ENCODE data around the gene TGM2.
A peak's percentile ranks its signal among the peaks of the same experiment; 100 is the strongest.

TGM2 gene

DNA sequence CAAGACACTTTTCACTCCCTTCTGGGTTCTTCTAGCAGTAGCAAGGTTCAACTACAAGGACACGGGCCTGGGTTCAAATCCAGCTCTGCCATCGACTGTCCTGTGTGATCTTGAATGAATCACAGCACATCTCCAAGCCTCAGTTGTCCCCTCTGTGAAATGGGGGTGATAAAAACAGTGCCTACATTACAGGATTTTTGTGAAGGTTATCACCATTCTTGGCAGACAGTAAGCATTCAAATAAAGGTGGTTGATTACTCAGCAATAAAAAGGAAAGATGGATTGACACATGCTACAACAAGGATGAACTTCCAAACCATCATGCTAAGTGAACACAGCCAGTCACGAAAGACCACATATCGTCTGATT is 6.6 kb upstream of the TGM2 start:
- no peak overlapping the region for H3K27ac ChIP-seq (ENCODE audit: extremely low read depth, low read depth, low read length)
- no peaks in the 10 kb centered on the region for H3K4me1 ChIP-seq (ENCODE audit: control insufficient read depth, insufficient read depth, low read length)
- no peak overlapping the region for H3K4me3 ChIP-seq (ENCODE audit: low read depth, low read length)
- no peaks in the 10 kb centered on the region for H3K9me3 ChIP-seq (ENCODE audit: control insufficient read depth, insufficient read depth, low read depth, low read length)
- H3K36me3 ChIP-seq (ENCODE audit: control insufficient read depth in 2 of 2, insufficient read depth in 1 of 2, low read length in 2 of 2), result no peaks in the 10 kb centered on the region
- TF ChIP-seq GFI1B (tag by site-specific recombination; IDR thresholded peaks at IDR 0.05), result 0 out of 2 replicates have a peak, but pooled peaks have one; percentile 12
- TF ChIP-seq, protein P1, sequence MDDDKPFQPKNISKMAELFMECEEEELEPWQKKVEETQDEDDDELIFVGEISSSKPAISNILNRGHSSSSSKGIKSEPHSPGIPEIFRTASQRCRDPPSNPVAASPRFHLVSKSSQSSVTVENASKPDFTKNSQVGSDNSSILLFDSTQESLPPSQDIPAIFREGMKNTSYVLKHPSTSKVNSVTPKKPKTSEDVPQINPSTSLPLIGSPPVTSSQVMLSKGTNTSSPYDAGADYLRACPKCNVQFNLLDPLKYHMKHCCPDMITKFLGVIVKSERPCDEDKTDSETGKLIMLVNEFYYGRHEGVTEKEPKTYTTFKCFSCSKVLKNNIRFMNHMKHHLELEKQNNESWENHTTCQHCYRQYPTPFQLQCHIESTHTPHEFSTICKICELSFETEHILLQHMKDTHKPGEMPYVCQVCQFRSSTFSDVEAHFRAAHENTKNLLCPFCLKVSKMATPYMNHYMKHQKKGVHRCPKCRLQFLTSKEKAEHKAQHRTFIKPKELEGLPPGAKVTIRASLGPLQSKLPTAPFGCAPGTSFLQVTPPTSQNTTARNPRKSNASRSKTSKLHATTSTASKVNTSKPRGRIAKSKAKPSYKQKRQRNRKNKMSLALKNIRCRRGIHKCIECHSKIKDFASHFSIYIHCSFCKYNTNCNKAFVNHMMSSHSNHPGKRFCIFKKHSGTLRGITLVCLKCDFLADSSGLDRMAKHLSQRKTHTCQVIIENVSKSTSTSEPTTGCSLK (tag by site-specific recombination; IDR thresholded peaks at IDR 0.05), result no peak
- TF ChIP-seq, protein P2, sequence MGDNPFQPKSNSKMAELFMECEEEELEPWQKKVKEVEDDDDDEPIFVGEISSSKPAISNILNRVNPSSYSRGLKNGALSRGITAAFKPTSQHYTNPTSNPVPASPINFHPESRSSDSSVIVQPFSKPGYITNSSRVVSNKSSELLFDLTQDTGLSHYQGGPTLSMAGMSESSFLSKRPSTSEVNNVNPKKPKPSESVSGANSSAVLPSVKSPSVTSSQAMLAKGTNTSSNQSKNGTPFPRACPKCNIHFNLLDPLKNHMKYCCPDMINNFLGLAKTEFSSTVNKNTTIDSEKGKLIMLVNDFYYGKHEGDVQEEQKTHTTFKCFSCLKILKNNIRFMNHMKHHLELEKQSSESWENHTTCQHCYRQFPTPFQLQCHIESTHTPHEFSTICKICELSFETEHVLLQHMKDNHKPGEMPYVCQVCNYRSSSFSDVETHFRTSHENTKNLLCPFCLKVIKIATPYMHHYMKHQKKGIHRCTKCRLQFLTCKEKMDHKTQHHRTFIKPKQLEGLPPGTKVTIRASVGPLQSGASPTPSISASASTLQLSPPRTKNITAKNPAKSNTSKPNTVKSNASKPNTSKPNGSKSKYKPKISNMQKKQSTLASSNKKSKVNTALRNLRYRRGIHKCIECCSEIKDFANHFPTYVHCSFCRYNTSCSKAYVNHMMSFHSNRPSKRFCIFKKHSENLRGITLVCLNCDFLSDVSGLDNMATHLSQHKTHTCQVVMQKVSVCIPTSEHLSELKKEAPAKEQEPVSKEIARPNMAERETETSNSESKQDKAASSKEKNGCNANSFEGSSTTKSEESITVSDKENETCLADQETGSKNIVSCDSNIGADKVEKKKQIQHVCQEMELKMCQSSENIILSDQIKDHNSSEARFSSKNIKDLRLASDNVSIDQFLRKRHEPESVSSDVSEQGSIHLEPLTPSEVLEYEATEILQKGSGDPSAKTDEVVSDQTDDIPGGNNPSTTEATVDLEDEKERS (tag by site-specific recombination; IDR thresholded peaks at IDR 0.05), result peak; percentile 27; the same call in 1 of the 2 replicates
- ChIA-PET POLR2A (no interaction called here), CTCF (interaction anchor here (0.7 to 7.1 kb wide), 4 partner anchors 10 to 98 kb away, joined by 4 to 52 read pairs (median 4); no protein-coding TSS in a partner anchor)

DNA sequence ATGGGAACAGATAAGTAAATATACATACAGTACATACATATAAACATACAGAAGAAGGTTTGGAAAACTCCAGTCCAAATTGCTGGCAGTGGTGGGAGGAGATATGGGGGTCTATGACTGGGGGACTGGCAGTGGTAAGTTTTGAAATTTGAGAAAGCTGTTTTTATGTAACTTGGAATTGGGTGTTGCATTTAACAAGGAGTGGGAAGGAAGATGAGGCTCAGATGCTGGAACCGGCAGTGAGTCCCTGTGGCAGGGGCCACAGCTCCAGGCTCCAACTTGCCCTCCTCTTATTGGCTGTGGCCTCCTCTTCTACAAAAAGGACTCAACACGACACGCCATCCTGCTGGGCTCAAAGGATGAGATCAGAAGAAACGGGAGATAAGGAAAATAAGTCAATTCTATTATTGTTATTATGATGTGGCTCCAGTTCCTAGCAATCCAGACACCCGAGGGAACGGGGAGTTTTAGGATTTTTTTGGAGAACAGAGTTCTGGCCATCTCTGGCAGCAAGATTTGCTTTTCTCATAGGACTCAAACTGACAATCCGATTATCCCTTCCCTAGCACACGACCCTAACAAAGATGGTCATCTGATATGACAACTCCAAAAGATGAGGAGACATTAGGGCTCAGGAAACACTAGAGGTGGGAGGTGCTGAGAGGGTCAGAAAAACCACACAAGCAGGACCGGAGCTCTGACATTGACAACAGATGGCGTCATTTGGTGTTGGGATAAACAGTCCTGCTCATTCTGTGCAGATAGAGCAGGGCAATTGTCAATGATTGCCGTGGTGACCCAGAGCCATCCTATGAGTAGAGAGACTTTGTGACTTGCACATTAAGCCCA is 6.0 kb upstream of the TGM2 start:
- Histone ChIP-seq H3K36me3 (ENCODE audit: control insufficient read depth in 2 of 2, insufficient read depth in 1 of 2, low read length in 2 of 2) (no peaks in the 10 kb centered on the region), H3K4me1 (ENCODE audit: control insufficient read depth, insufficient read depth, low read length) (no peaks in the 10 kb centered on the region), H3K27ac (ENCODE audit: extremely low read depth, low read depth, low read length) (no peak overlapping the region), H3K9me3 (ENCODE audit: control insufficient read depth, insufficient read depth, low read depth, low read length) (no peaks in the 10 kb centered on the region), H3K4me3 (ENCODE audit: low read depth, low read length) (no peak overlapping the region)
- ChIA-PET POLR2A (no interaction called here), CTCF (interaction anchor here (0.5 to 7.1 kb wide), 7 partner anchors 9 to 98 kb away, joined by 4 to 52 read pairs (median 4); no protein-coding TSS in a partner anchor)
- TF ChIP-seq ZNF211 (tag by site-specific recombination; IDR thresholded peaks at IDR 0.05; ENCODE audit: low read depth) (no peak), ZBTB17 (tag by site-specific recombination; IDR thresholded peaks at IDR 0.05) (peak; percentile 70), ZNF629 (tag by site-specific recombination; IDR thresholded peaks at IDR 0.05) (peak; percentile 63), ZNF239 (tag by site-specific recombination; IDR thresholded peaks at IDR 0.05) (no peak), ZNF341 (tag by site-specific recombination; IDR thresholded peaks at IDR 0.05; ENCODE audit: low read depth) (peak; percentile 18; the same call in 1 of the 2 replicates), KLF1 (tag by site-specific recombination; IDR thresholded peaks at IDR 0.05) (no peak), SALL2 (tag by site-specific recombination; IDR thresholded peaks at IDR 0.05; ENCODE audit: borderline replicate concordance) (no peak), ZNF223 (tag by site-specific recombination; IDR thresholded peaks at IDR 0.05) (no peak), SP7 (tag by site-specific recombination; IDR thresholded peaks at IDR 0.05) (0 out of 2 replicates have a peak, but pooled peaks have one; percentile 34), HOXC10 (CRISPR knock-in tag; IDR thresholded peaks at IDR 0.05) (no peak), ZIC2 (tag by site-specific recombination; IDR thresholded peaks at IDR 0.05) (peak; percentile 58)
- TF ChIP-seq, protein P3, sequence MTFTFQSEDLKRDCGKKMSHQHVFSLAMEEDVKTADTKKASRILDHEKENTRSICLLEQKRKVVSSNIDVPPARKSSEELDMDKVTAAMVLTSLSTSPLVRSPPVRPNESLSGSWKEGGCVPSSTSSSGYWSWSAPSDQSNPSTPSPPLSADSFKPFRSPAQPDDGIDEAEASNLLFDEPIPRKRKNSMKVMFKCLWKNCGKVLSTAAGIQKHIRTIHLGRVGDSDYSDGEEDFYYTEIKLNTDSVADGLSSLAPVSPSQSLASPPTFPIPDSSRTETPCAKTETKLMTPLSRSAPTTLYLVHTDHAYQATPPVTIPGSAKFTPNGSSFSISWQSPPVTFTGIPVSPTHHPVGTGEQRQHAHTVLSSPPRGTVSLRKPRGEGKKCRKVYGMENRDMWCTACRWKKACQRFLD (tag by site-specific recombination; IDR thresholded peaks at IDR 0.05), result no peak
- TF ChIP-seq, protein P4, sequence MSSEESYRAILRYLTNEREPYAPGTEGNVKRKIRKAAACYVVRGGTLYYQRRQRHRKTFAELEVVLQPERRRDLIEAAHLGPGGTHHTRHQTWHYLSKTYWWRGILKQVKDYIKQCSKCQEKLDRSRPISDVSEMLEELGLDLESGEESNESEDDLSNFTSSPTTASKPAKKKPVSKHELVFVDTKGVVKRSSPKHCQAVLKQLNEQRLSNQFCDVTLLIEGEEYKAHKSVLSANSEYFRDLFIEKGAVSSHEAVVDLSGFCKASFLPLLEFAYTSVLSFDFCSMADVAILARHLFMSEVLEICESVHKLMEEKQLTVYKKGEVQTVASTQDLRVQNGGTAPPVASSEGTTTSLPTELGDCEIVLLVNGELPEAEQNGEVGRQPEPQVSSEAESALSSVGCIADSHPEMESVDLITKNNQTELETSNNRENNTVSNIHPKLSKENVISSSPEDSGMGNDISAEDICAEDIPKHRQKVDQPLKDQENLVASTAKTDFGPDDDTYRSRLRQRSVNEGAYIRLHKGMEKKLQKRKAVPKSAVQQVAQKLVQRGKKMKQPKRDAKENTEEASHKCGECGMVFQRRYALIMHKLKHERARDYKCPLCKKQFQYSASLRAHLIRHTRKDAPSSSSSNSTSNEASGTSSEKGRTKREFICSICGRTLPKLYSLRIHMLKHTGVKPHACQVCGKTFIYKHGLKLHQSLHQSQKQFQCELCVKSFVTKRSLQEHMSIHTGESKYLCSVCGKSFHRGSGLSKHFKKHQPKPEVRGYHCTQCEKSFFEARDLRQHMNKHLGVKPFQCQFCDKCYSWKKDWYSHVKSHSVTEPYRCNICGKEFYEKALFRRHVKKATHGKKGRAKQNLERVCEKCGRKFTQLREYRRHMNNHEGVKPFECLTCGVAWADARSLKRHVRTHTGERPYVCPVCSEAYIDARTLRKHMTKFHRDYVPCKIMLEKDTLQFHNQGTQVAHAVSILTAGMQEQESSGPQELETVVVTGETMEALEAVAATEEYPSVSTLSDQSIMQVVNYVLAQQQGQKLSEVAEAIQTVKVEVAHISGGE (tag by site-specific recombination; conservative IDR thresholded peaks at IDR 0.05; ENCODE audit: low read depth), result no peak
- TF ChIP-seq, protein P5, sequence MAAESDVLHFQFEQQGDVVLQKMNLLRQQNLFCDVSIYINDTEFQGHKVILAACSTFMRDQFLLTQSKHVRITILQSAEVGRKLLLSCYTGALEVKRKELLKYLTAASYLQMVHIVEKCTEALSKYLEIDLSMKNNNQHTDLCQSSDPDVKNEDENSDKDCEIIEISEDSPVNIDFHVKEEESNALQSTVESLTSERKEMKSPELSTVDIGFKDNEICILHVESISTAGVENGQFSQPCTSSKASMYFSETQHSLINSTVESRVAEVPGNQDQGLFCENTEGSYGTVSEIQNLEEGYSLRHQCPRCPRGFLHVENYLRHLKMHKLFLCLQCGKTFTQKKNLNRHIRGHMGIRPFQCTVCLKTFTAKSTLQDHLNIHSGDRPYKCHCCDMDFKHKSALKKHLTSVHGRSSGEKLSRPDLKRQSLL (tag by site-specific recombination; IDR thresholded peaks at IDR 0.05), result peak; percentile 73
- TF ChIP-seq, protein P6, sequence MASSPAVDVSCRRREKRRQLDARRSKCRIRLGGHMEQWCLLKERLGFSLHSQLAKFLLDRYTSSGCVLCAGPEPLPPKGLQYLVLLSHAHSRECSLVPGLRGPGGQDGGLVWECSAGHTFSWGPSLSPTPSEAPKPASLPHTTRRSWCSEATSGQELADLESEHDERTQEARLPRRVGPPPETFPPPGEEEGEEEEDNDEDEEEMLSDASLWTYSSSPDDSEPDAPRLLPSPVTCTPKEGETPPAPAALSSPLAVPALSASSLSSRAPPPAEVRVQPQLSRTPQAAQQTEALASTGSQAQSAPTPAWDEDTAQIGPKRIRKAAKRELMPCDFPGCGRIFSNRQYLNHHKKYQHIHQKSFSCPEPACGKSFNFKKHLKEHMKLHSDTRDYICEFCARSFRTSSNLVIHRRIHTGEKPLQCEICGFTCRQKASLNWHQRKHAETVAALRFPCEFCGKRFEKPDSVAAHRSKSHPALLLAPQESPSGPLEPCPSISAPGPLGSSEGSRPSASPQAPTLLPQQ (tag by site-specific recombination; IDR thresholded peaks at IDR 0.05), result no peak
- TF ChIP-seq, protein P7, sequence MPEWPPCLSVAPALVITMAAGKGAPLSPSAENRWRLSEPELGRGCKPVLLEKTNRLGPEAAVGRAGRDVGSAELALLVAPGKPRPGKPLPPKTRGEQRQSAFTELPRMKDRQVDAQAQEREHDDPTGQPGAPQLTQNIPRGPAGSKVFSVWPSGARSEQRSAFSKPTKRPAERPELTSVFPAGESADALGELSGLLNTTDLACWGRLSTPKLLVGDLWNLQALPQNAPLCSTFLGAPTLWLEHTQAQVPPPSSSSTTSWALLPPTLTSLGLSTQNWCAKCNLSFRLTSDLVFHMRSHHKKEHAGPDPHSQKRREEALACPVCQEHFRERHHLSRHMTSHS (tag by site-specific recombination; IDR thresholded peaks at IDR 0.05), result no peak
